Neural progenitor cell (in vitro differentiated cells): ENCODE measurements around the gene CCDC152. TPM values are rescaled to one million over a fixed set of nuclear protein-coding genes. Genes with fewer than 3 reads are reported as not detected.

Experiments used
- DNase-seq: peaks from one replicate; pipeline ENCODE4 v3.0.0-alpha.2; 2016; ENCODE audit warnings: low spot score
- H2AFZ ChIP-seq: fragments of 200-600 bp; sonication (generic); replicated peaks from 2 replicates; pipeline ENCODE4 v1.6.1; 2016; ENCODE audit warnings: antibody characterized with exemption
- H3F3A ChIP-seq: fragments of 200-600 bp; sonication (generic); 2 replicates; pipeline ENCODE4 v1.6.1; 2016; ENCODE audit warnings: antibody characterized with exemption, low read depth
- H3K27ac ChIP-seq: fragments of 200-600 bp; sonication (generic); 2 replicates; pipeline ENCODE4 v1.5.1; 2016; ENCODE audit warnings: mild to moderate bottlenecking
- H3K27me3 ChIP-seq: fragments of 200-600 bp; sonication (generic); 2 replicates; pipeline ENCODE4 v1.6.1; 2016; ENCODE audit warnings: mild to moderate bottlenecking, moderate library complexity
- H3K36me3 ChIP-seq: fragments of 200-600 bp; sonication (generic); 2 replicates; pipeline ENCODE4 v1.5.1; 2016
- H3K4me1 ChIP-seq: fragments of 200-600 bp; sonication (generic); 2 replicates; pipeline ENCODE4 v1.6.1; 2016; ENCODE audit warnings: mixed run types
- H3K4me2 ChIP-seq: fragments of 200-600 bp; sonication (generic); 2 replicates; pipeline ENCODE4 v1.6.1; 2016
- H3K4me3 ChIP-seq: fragments of 200-600 bp; sonication (generic); 2 replicates; pipeline ENCODE4 v1.5.1; 2016
- H3K79me2 ChIP-seq: fragments of 200-600 bp; sonication (generic); 2 replicates; pipeline ENCODE4 v1.6.1; 2016; ENCODE audit warnings: low read depth
- H3K9ac ChIP-seq: fragments of 200-600 bp; sonication (generic); 2 replicates; pipeline ENCODE4 v1.6.1; 2016
- H3K9me3 ChIP-seq: fragments of 200-600 bp; sonication (generic); 2 replicates; pipeline ENCODE4 v1.5.1; 2016; ENCODE audit warnings: low read depth
- H4K20me1 ChIP-seq: fragments of 200-600 bp; sonication (generic); 2 replicates; pipeline ENCODE4 v1.6.1; 2016; ENCODE audit warnings: low read depth
- H3K27ac Mint-ChIP-seq: 3 replicates; pipeline ENCODE4 v1.8.0; 2021; ENCODE audit warnings: mixed read lengths
- H3K27me3 Mint-ChIP-seq: 2 replicates; pipeline ENCODE4 v1.8.0; 2022; ENCODE audit warnings: low read depth, mild to moderate bottlenecking, inconsistent platforms, moderate library complexity, mixed read lengths; ENCODE audit not compliant: insufficient read depth
- H3K36me3 Mint-ChIP-seq: 3 replicates; pipeline ENCODE4 v1.8.0; 2021; ENCODE audit warnings: mixed read lengths
- H3K4me1 Mint-ChIP-seq: 3 replicates; pipeline ENCODE4 v1.8.0; 2021; ENCODE audit warnings: mixed read lengths
- H3K4me3 Mint-ChIP-seq: 3 replicates; pipeline ENCODE4 v1.8.0; 2021; ENCODE audit warnings: mild to moderate bottlenecking, moderate library complexity, mixed read lengths
- H3K9me3 Mint-ChIP-seq: 3 replicates; pipeline ENCODE4 v1.8.0; 2020; ENCODE audit warnings: mixed read lengths
- EZH2 ChIP-seq: fragments of 200-600 bp; sonication (generic); IDR thresholded peaks from 2 replicates; pipeline ENCODE4 v1.6.1; 2017; ENCODE audit warnings: antibody characterized with exemption, mild to moderate bottlenecking, moderate library complexity
- EZH2phosphoT487 ChIP-seq: fragments of 200-600 bp; sonication (generic); IDR thresholded peaks from 2 replicates; pipeline ENCODE4 v1.6.1; 2017; ENCODE audit warnings: antibody characterized with exemption
- total RNA-seq: library from RNA; depleted of rRNA; stranded (reverse); fragments of >200 nt; gene quantifications from 2 replicates; pipeline ENCODE4 v1.2.3, GENCODE V29; 2015; ENCODE audit warnings: low replicate concordance
- TF ChIP-seq, protein P1 (sequence below): fragments of 200-600 bp; sonication (generic); IDR thresholded peaks from 2 replicates; pipeline ENCODE4 v1.5.1; 2017; ENCODE audit warnings: antibody characterized with exemption, mild to moderate bottlenecking

The CCDC152 gene
- total RNA-seq, 1 donor from 2014 or later = 23.9 TPM

- DNase-seq = no peak
- H3K27ac ChIP-seq = no peak overlapping the region
- TF ChIP-seq EZH2 = no peak
- TF ChIP-seq, protein P1, sequence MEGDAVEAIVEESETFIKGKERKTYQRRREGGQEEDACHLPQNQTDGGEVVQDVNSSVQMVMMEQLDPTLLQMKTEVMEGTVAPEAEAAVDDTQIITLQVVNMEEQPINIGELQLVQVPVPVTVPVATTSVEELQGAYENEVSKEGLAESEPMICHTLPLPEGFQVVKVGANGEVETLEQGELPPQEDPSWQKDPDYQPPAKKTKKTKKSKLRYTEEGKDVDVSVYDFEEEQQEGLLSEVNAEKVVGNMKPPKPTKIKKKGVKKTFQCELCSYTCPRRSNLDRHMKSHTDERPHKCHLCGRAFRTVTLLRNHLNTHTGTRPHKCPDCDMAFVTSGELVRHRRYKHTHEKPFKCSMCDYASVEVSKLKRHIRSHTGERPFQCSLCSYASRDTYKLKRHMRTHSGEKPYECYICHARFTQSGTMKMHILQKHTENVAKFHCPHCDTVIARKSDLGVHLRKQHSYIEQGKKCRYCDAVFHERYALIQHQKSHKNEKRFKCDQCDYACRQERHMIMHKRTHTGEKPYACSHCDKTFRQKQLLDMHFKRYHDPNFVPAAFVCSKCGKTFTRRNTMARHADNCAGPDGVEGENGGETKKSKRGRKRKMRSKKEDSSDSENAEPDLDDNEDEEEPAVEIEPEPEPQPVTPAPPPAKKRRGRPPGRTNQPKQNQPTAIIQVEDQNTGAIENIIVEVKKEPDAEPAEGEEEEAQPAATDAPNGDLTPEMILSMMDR = no peak
- TF ChIP-seq EZH2phosphoT487 = no peak
- no peak overlapping the region for H3K9ac ChIP-seq
- Mint-ChIP-seq H3K9me3 (peaks cover 5% of the 10 kb centered on the region), H3K4me1 (no peaks in the 10 kb centered on the region), H3K27me3 (no peaks in the 10 kb centered on the region), H3K4me3 (no peak overlapping the region), H3K36me3 (peaks cover under 1% of the 10 kb centered on the region), H3K27ac (no peak overlapping the region)
- H2AFZ ChIP-seq = no peak overlapping the region
- H3K27me3 ChIP-seq = no peaks in the 10 kb centered on the region
- no peak overlapping the region for H3K4me3 ChIP-seq
- no peaks in the 10 kb centered on the region for H3K36me3 ChIP-seq
- no peak overlapping the region for H3K4me2 ChIP-seq
- H3K4me1 ChIP-seq = no peaks in the 10 kb centered on the region
- no peaks in the 10 kb centered on the region for H3F3A ChIP-seq
- no peaks in the 10 kb centered on the region for H3K9me3 ChIP-seq
- no peaks in the 10 kb centered on the region for H4K20me1 ChIP-seq
- no peaks in the 10 kb centered on the region for H3K79me2 ChIP-seq
These were observed 43.1 kb downstream of the CCDC152 start for GRCh38 chr5:42799668-42800114.

DNA sequence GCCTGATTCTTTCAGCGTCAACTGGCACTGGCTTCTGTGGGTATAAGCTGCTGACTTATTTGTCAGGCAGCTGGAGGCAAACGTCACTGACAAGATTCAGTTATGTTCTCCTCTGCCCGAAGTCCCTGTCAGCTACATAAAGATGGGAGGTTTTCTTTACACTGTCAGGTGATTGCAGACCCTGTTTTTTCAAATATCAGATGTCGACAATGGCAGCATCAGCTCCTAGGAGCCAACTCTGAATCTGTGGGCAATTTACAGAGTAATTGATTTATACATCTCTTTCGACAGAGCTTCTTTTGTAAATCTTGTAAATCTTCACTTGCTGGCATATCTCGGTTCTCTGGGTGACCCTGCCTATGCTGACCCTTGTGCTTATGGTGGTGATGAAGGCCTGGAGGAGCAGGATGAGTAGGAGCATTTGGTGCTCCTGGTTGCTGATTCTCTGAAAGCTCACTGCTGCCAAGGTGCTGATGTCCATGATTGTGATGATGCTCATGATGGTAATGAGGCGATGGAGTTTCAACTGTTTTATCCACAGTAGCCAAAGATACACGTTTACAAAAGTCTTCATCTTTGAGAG lies 44.2 kb downstream of the CCDC152 start:
- Histone ChIP-seq H3F3A (no peaks in the 10 kb centered on the region), H3K79me2 (no peaks in the 10 kb centered on the region), H3K4me1 (no peaks in the 10 kb centered on the region), H3K9me3 (no peaks in the 10 kb centered on the region), H3K27me3 (no peaks in the 10 kb centered on the region), H4K20me1 (no peaks in the 10 kb centered on the region), H2AFZ (no peak overlapping the region), H3K9ac (no peak overlapping the region), H3K27ac (no peak overlapping the region), H3K4me2 (no peak overlapping the region), H3K36me3 (no peaks in the 10 kb centered on the region), H3K4me3 (no peak overlapping the region)
- no peak overlapping the region for H3K27ac Mint-ChIP-seq
- no peaks in the 10 kb centered on the region for H3K4me1 Mint-ChIP-seq
- TF ChIP-seq, protein P1 = no peak
- no peak for TF ChIP-seq EZH2phosphoT487
- no peak for TF ChIP-seq EZH2
- DNase-seq = no peak
- no peaks in the 10 kb centered on the region for H3K27me3 Mint-ChIP-seq
- peaks cover 5% of the 10 kb centered on the region for H3K9me3 Mint-ChIP-seq
- H3K4me3 Mint-ChIP-seq = no peak overlapping the region
- peaks cover 1% of the 10 kb centered on the region for H3K36me3 Mint-ChIP-seq

DNA sequence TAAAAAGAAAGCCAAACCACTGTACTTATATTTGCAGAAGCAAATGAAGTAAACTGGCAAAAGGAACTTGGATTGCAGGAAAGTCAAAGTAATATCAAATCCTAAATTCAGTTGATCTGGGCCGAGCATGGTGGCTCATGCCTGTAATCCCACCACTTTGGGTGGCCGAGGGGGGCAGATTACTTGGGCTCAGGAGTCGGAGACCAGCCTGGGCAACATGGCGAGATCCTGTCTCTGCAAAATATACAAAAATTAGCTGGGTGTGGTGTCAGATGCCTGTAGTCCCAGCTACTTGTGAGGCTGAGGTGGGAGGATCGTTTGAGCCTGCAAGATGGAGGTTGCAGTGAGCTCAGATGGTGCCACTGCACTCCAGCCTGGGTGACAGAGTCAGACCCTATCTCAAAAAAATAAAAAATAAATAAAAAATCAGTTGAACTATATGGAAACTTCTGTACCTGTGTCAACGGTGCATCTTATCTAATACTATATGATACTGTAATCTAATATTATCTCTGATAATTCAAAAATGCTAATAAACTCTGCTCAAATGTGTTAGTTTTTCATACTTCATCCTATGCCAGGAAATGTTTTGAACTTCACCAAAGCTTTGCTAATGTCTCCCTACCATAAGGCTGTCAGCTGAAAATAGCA lies 45.0 kb downstream of the CCDC152 start:
- Histone ChIP-seq H3K4me3 (no peak overlapping the region), H3F3A (no peaks in the 10 kb centered on the region), H3K36me3 (no peaks in the 10 kb centered on the region), H4K20me1 (no peaks in the 10 kb centered on the region), H3K4me1 (no peaks in the 10 kb centered on the region), H3K9ac (no peak overlapping the region), H3K27ac (no peak overlapping the region), H2AFZ (no peak overlapping the region), H3K4me2 (no peak overlapping the region), H3K9me3 (no peaks in the 10 kb centered on the region), H3K79me2 (no peaks in the 10 kb centered on the region), H3K27me3 (no peaks in the 10 kb centered on the region)
- no peak overlapping the region for H3K4me3 Mint-ChIP-seq
- no peaks in the 10 kb centered on the region for H3K4me1 Mint-ChIP-seq
- TF ChIP-seq EZH2 (no peak), EZH2phosphoT487 (no peak)
- DNase-seq = no peak
- no peak overlapping the region for H3K27ac Mint-ChIP-seq
- H3K36me3 Mint-ChIP-seq = peaks cover 3% of the 10 kb centered on the region
- no peaks in the 10 kb centered on the region for H3K27me3 Mint-ChIP-seq
- peaks cover 5% of the 10 kb centered on the region for H3K9me3 Mint-ChIP-seq

DNA sequence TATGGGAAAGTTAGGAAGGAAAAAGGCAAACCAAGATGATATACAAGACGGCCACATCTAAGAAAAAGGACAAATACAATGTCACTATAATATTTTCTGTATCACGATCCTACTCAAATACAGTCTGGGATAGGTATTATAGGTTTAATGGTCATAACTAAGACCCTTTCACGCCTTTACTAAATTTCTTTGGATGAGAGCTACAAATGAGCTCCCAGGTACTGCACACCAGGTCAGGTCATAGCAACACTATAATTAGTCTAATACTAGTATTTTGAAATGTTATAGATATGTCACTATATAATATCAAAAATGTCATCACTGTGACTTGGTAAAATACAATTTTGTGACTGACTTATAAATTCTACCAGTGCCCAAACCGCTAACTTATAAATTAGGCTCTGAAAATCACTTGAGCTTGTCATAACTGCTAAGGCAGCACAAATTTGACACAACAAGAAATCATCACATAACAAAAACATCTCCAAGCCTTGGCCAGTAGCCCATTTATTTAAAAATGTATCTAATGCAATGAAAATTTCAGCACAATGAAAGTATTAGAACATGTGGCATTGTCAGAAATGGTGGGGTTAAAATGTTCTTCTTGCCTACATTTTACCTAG lies 48.2 kb downstream of the CCDC152 start:
- Histone ChIP-seq H3K9me3 (no peaks in the 10 kb centered on the region), H2AFZ (no peak overlapping the region), H3K27me3 (no peaks in the 10 kb centered on the region), H3K36me3 (no peaks in the 10 kb centered on the region), H3K79me2 (no peaks in the 10 kb centered on the region), H3K4me1 (no peaks in the 10 kb centered on the region), H3K27ac (no peak overlapping the region), H3K4me2 (no peak overlapping the region), H4K20me1 (no peaks in the 10 kb centered on the region), H3K4me3 (no peak overlapping the region), H3F3A (no peaks in the 10 kb centered on the region), H3K9ac (no peak overlapping the region)
- Mint-ChIP-seq H3K36me3 (peaks cover 3% of the 10 kb centered on the region), H3K9me3 (no peaks in the 10 kb centered on the region), H3K4me1 (no peaks in the 10 kb centered on the region), H3K27me3 (no peaks in the 10 kb centered on the region), H3K4me3 (no peak overlapping the region), H3K27ac (no peak overlapping the region)
- DNase-seq = no peak
- TF ChIP-seq EZH2phosphoT487 = no peak
- TF ChIP-seq EZH2 = no peak
- TF ChIP-seq, protein P1 = no peak
